IPS DF 4.7 (cell line): Measurements from ENCODE around the gene OR4C45.
"Not testable (repeated sequence)": the region's sequence is repeated elsewhere in the genome, so short reads cannot be mapped to it uniquely, and the experiment has no call there.

Experiments used
- DNase-seq: peaks from one replicate; pipeline ENCODE4 v3.0.0-alpha.2; 2013; ENCODE audit warnings: low spot score; ENCODE audit errors: extremely low read depth

The OR4C45 gene

DNA sequence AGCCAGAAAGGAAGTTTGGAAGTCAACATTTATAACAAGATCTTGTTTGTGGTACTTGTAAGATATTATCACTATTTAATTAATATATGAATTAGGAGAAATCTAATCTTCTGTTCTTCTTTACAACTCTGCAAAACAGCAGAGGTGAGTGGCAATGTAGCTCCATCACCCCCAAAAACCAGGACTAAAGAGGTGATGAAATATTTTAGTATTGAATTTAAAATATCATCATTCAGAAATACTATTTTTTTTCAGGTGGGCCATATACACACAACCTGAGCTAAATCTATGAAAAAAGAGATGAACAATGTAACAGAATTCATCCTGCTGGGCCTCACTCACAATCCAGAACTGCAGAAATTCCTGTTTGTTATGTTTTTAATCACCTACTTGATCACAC lies at the start of gene OR4C45:
OR4C45 (plus strand) TSS at position 301 of the 400 bp plus-strand sequence.
- DNase-seq: no peak

DNA sequence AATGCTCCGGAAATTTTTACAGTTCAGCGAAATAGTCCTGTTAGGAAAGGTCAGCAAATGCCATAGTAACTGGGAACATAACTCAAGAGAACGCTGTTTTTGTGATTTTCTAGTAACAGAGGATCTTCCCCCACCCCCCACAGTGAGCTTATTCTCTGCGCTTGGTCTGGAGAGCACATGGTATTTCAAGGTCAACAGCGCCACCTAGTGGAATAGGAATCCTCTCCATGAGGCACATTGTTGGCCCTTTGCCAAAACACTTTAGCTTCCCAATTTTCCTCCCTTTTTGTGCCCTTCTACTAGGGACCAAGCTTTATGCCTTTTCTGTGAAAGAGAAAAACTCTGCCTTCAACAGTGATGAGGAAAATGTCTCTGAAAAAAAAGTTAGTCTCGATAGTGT lies 37.1 kb upstream of the OR4C45 start:
- DNase-seq: peak; percentile 46

GRCh38 chr11:50030193-50030592 lies 2.5 kb upstream of the OR4C45 start:
- DNase-seq: no peak

GRCh38 chr11:50036239-50036638 lies 3.6 kb downstream of the OR4C45 start:
- not testable (repeated sequence) for DNase-seq

- DNase-seq: no peak
Observed at GRCh38 chr11:50037251-50037650, 4.6 kb downstream of the OR4C45 start.

- no peak for DNase-seq
Observed at GRCh38 chr11:50044647-50045046, 12.0 kb downstream of the OR4C45 start.

GRCh38 chr11:50063056-50063455 lies 30.4 kb downstream of the OR4C45 start:
- DNase-seq: not testable (repeated sequence)

DNA sequence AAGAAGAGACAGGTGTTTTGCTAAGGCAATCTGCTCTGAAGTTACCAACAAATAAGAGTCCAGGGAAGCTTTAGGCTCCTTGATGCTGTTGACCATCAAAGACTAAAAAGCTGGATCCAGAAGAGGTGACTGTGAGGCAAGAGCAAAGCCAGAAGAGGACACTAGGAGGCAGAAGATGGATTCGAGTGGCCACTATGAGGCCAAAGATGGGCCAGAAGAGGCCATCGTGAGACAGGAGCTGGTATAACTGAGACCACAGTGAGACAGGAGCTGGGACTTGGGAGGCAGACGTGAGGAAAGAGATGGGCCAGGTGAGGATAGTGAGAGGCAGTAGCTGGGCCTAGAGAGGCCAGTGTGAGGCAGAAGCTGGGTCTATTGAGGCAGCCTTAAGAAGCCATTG lies 37.7 kb downstream of the OR4C45 start:
- DNase-seq: no peak

GRCh38 chr11:50071584-50072225 lies 39.0 kb downstream of the OR4C45 start:
- no peak for DNase-seq

GRCh38 chr11:50072226-50073112 lies 39.8 kb downstream of the OR4C45 start:
- no peak for DNase-seq

GRCh38 chr11:50073113-50074105 lies 40.7 kb downstream of the OR4C45 start:
- no peak for DNase-seq

DNA sequence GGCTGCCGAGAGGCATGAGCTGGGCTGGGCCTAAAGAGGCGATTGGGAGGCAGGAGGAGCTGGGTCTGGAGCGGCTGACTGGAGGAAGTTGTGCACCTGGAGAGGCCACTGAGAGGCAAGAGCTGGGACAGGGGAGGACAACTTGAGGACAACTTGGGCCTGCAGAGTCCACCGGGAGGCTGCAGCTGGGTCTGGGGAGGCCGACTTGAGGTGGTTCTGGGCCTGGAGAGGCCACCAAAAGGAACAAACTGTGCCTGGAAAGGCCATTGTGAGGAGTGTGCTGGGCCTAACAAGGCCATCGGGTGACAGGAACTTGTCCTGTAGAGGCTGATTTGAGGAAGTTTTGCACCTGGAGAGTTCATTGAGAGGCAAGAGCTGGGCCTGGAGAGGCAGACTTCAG lies 41.5 kb downstream of the OR4C45 start:
- no peak for DNase-seq

DNA sequence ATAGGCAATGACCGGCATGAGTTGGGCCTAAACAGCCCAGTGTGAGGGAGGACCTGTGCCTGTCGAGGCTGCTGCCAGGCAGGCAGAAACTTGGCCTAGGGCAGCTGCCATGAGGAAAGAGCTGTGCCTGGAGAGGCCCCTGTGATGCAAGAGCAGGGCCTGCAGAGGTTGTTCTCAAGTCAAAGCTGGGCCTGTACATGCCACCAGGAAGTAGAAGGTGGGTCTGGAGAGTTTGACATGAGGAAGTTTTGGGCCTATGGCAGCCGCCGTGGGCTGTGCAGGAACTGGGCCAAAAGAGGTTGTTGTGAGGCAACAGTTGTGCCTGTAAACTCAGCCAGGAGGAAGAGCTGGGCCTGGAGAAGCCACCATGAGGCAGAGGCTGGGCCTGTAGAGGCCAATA lies 43.2 kb downstream of the OR4C45 start:
- no peak for DNase-seq

GRCh38 chr11:50077526-50077925 lies 44.9 kb downstream of the OR4C45 start:
- no peak for DNase-seq

GRCh38 chr11:50078001-50078400 lies 45.3 kb downstream of the OR4C45 start:
- no peak for DNase-seq

GRCh38 chr11:50078946-50079345 lies 46.3 kb downstream of the OR4C45 start:
- not testable (repeated sequence) for DNase-seq

DNA sequence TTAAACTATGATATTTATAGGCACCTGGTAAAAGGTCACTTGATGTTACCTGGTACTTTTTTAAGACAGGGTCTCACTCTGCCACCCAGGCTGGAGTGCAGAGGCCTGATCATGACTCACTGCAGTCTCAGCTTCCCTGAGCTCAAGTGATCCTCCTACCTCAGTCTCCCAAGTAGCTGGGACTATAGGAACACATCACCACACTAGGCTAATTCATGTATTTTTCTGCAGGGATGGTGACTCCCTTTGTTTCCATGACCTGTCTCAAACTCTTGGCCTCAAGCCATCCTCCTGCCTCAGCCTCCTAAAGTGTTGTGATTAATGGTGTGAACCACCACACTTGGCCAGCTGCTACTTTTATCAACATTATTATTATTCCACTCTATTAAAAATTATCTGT lies 47.6 kb downstream of the OR4C45 start:
- DNase-seq: no peak
